Naive thymus-derived CD8-positive, alpha-beta T cell (primary cell): ENCODE data around the gene KIAA0586. TPM values are rescaled to one million over a fixed set of nuclear protein-coding genes. Genes with fewer than 3 reads are reported as not detected.
"Not testable (repeated sequence)": the region's sequence is repeated elsewhere in the genome, so short reads cannot be mapped to it uniquely, and the experiment has no call there.

Experiments used
- ATAC-seq, 2 donors: fragments of 150-1000 bp; cut with Tn5 transposase in 1 of 2; sonication (Bioruptor Pico), chemical (Tn5 transposase) in 1 of 2; 1 replicate in 1 of 2; 2 replicates in 1 of 2; pipeline ENCODE4 v1.10.0; 2021; ENCODE audit warnings: mild to moderate bottlenecking in 2 of 2, moderate library complexity in 2 of 2
- POLR2A ChIA-PET: fragments of 350-600 bp; sonication (Branson Sonifier 250); formaldehyde crosslinking; loops from one replicate; lab custom pipeline; 2021; ENCODE audit warnings: antibody characterized with exemption; lab: Charles Lee
- DNase-seq, 10 donors: peaks; one replicate each; pipeline versions ENCODE4 v3.0.0 to v3.0.0-alpha.2; 2020 to 2022
- H3K27ac Mint-ChIP-seq, 10 donors: one replicate each; pipeline ENCODE4 v1.8.0; 2020 to 2022; ENCODE audit warnings: mild to moderate bottlenecking in 10 of 10, mixed read lengths in 10 of 10, moderate library complexity in 4 of 10, inconsistent platforms in 1 of 10
- H3K27me3 Mint-ChIP-seq, 5 donors: one replicate each; pipeline ENCODE4 v1.8.0; 2021 to 2022; ENCODE audit warnings: mixed read lengths in 5 of 5
- H3K36me3 Mint-ChIP-seq, 3 donors: one replicate each; pipeline ENCODE4 v1.8.0; 2020 to 2022; ENCODE audit warnings: mixed read lengths in 3 of 3, mild to moderate bottlenecking in 2 of 3, inconsistent platforms in 1 of 3
- H3K4me1 Mint-ChIP-seq, 4 donors: one replicate each; pipeline ENCODE4 v1.8.0; 2021 to 2022; ENCODE audit warnings: mixed read lengths in 4 of 4
- H3K4me3 Mint-ChIP-seq, 10 donors: one replicate each; pipeline ENCODE4 v1.8.0; 2020 to 2022; ENCODE audit warnings: mild to moderate bottlenecking in 10 of 10, mixed read lengths in 10 of 10, moderate library complexity in 6 of 10, inconsistent platforms in 1 of 10
- H3K9me3 Mint-ChIP-seq, 9 donors: one replicate each; pipeline ENCODE4 v1.8.0; 2020 to 2022; ENCODE audit warnings: mixed read lengths in 9 of 9, mild to moderate bottlenecking in 3 of 9, inconsistent platforms in 1 of 9, moderate library complexity in 1 of 9
- polyA plus RNA-seq, 3 donors: library from polyadenylated mRNA; unstranded; fragments of 300-500 nt; fragmentation: Illumina TruSeq; gene quantifications; one replicate each; pipeline ENCODE4 v1.2.3, GENCODE V29; 2021
- total RNA-seq, 8 experiments: library from RNA in 2 of 8; stranded (reverse) in 2 of 8; gene quantifications; one replicate each; pipeline ENCODE4 v1.2.3 and lab custom pipeline; 2021 to 2026

Gene KIAA0586
- total and polyA plus RNA-seq, 5 experiments from 2014 or later, result 19.1 to 45.4 (median 30.5) TPM

GRCh38 chr14:58580035-58580434, 152.5 kb downstream of the KIAA0586 start:
- H3K27me3 Mint-ChIP-seq, POLR2A ChIA-PET, H3K27ac Mint-ChIP-seq, ATAC-seq, H3K4me1 Mint-ChIP-seq, H3K4me3 Mint-ChIP-seq, DNase-seq: not testable (repeated sequence)
- H3K36me3 Mint-ChIP-seq, result peaks cover 0 to 13% (median 0%) of the 10 kb centered on the region in 3 donors
- H3K9me3 Mint-ChIP-seq, result peaks cover 0 to 13% (median 4%) of the 10 kb centered on the region in 9 donors

DNA sequence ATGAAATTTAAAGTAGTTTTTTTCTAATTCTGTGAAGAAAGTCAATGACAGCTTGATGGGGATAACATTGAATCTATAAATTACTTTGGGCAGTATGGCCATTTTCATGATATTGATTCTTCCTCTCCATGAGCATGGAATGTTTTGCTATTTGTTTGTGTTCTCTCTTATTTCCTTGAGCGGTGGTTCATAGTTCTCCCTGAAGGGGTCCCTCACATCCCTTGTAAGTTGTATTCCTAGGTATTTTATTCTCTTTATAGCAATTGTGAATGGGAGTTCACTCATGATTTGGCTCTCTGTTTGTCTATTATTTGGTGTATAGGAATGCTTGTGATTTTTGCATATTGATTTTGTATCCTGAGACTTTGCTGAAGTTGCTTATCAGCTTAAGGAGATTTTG, 153.9 kb downstream of the KIAA0586 start:
- DNase-seq, H3K4me3 Mint-ChIP-seq, H3K4me1 Mint-ChIP-seq, H3K27ac Mint-ChIP-seq, ATAC-seq, POLR2A ChIA-PET: not testable (repeated sequence)
- H3K9me3 Mint-ChIP-seq, result peaks cover 0 to 13% (median 4%) of the 10 kb centered on the region in 9 donors
- H3K27me3 Mint-ChIP-seq, result peaks cover 1 to 19% (median 4%) of the 10 kb centered on the region in 5 donors
- peaks cover 0 to 19% (median 0%) of the 10 kb centered on the region in 3 donors for H3K36me3 Mint-ChIP-seq

- peaks cover 0 to 25% (median 0%) of the 10 kb centered on the region in 3 donors for H3K36me3 Mint-ChIP-seq
- peaks cover 4 to 28% (median 4%) of the 10 kb centered on the region in 5 donors for H3K27me3 Mint-ChIP-seq
- peaks cover 0 to 13% (median 5%) of the 10 kb centered on the region in 9 donors for H3K9me3 Mint-ChIP-seq
- H3K27ac Mint-ChIP-seq, result no peak overlapping the region
- no peak for DNase-seq
- ATAC-seq, result no peak
- H3K4me1 Mint-ChIP-seq, result peaks cover 0 to 5% (median under 1%) of the 10 kb centered on the region in 4 donors
- no peak overlapping the region for H3K4me3 Mint-ChIP-seq
- POLR2A ChIA-PET, result no interaction called here
Measured at GRCh38 chr14:58584383-58584782, 156.9 kb downstream of the KIAA0586 start.

DNA sequence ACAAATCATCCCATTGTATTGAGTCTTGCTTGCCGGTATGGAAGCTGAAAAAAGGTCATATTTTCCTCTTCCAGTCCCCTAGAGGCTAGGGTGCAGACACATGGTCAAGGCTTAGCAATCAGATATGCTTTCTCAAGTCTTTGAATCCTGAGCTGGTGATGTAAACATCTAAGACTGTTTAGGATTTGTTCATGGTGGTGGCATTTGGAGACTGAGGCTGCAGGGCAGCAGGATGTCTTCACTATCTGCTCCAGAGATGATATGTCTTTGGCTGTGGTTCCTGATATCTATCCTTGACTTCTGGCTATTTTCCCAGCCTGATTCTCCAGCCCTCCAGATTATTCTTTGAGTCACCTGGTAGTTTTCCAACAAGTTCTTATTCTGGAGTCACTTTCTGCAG, 159.8 kb downstream of the KIAA0586 start:
- POLR2A ChIA-PET, result no interaction called here
- Mint-ChIP-seq H3K4me1 (peaks cover 0 to 5% (median under 1%) of the 10 kb centered on the region in 4 donors), H3K27me3 (peaks cover 4 to 41% (median 12%) of the 10 kb centered on the region in 5 donors), H3K36me3 (peaks cover 0 to 30% (median 0%) of the 10 kb centered on the region in 3 donors), H3K27ac (no peak overlapping the region), H3K4me3 (no peak overlapping the region), H3K9me3 (peaks cover 0 to 13% (median 4%) of the 10 kb centered on the region in 9 donors)
- ATAC-seq (no peak), DNase-seq (no peak)

DNA sequence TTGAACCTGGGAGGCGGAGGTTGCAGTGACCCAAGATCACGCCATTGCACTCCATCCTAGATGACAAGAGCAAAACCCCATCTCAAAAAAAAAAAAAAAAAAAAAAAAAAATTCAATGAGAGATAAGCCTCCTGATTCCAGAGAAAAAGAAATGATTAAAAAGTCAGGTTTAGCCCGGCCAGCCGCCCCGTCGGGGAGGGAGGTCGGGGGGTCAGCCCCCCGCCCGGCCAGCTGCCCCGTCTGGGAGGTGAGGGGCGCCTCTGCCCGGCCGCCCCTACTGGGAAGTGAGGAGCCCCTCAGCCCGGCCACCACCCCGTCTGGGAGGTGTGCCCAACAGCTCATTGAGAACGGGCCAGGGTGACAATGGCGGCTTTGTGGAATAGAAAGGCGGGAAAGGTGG, 160.8 kb downstream of the KIAA0586 start:
- not testable (repeated sequence) for DNase-seq, ATAC-seq

DNA sequence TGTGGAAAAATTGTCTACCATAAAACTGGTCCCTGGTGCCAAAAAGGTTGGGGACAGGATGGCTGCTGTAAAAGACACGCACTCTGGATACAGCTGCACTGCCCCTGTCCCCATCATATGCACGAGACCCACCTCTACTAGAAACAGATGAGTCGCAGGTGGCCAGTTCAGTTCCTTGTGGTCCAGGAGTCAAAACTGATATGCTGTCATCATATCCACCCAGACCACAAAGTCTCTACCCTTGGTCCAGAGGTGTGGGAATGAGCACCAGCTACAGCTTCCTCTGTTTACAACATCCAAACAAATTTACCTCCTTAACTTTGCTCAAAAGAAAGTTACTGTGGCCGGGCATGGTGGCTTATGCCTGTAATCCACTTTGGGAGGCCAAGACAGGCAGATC, 166.5 kb downstream of the KIAA0586 start:
- Mint-ChIP-seq H3K27me3 (peaks cover 0 to 43% (median 17%) of the 10 kb centered on the region in 5 donors), H3K9me3 (peaks cover 0 to 7% (median 0%) of the 10 kb centered on the region in 9 donors), H3K27ac (no peak overlapping the region), H3K4me1 (peaks cover 9 to 25% (median 19%) of the 10 kb centered on the region in 4 donors), H3K4me3 (no peak overlapping the region), H3K36me3 (peaks cover 0 to 14% (median 0%) of the 10 kb centered on the region in 3 donors)
- ATAC-seq (no peak), DNase-seq (no peak)
- POLR2A ChIA-PET, result no interaction called here

More for the DNA sequence above, 160.8 kb downstream of the KIAA0586 start:
- H3K4me3 Mint-ChIP-seq, H3K27ac Mint-ChIP-seq, POLR2A ChIA-PET, H3K9me3 Mint-ChIP-seq, H3K4me1 Mint-ChIP-seq: not testable (repeated sequence)
- Mint-ChIP-seq H3K36me3 (peaks cover 0 to 26% (median 0%) of the 10 kb centered on the region in 3 donors), H3K27me3 (peaks cover 1 to 41% (median 14%) of the 10 kb centered on the region in 5 donors)

DNA sequence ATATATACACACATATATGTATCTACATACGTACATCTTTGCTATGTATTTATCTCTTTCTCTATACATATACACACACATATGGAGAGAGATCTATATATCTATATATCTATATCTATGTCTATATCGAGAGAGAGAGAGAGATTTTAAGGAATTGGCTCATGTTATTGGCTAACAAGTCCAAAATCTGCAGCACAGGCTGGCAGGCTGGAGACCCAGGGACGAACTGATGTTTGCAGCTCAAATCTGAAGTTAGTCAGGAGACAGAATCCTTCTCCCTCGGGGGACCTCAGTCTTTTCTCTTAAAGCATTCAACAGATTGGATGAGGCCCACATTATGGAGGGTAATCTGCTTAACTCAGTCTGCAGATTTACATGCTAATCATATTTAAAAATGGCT, 169.5 kb downstream of the KIAA0586 start:
- H3K27ac Mint-ChIP-seq, result no peak overlapping the region
- peaks cover 2 to 53% (median 24%) of the 10 kb centered on the region in 5 donors for H3K27me3 Mint-ChIP-seq
- POLR2A ChIA-PET, result no interaction called here
- peaks cover 9 to 34% (median 28%) of the 10 kb centered on the region in 4 donors for H3K4me1 Mint-ChIP-seq
- DNase-seq, result no peak
- no peaks in the 10 kb centered on the region for H3K9me3 Mint-ChIP-seq
- peaks cover 0 to 5% (median 0%) of the 10 kb centered on the region in 3 donors for H3K36me3 Mint-ChIP-seq
- no peak for ATAC-seq
- peak overlapping the region in 1 of 10 donors; percentile 32 for H3K4me3 Mint-ChIP-seq

GRCh38 chr14:58598028-58598803, 170.7 kb downstream of the KIAA0586 start:
- POLR2A ChIA-PET, result no interaction called here
- Mint-ChIP-seq H3K9me3 (no peaks in the 10 kb centered on the region), H3K36me3 (no peaks in the 10 kb centered on the region), H3K27me3 (peaks cover 5 to 54% (median 29%) of the 10 kb centered on the region in 5 donors), H3K27ac (peak overlapping the region in 3 of 10 donors; percentile 22 to 80 (median 68)), H3K4me3 (peak overlapping the region; percentile 1 to 81 (median 63)), H3K4me1 (peaks cover 8 to 34% (median 28%) of the 10 kb centered on the region in 4 donors)
- ATAC-seq, result peak; percentile 95 to 98
- peak in 7 of 10 donors; percentile 5 to 70 (median 30) for DNase-seq

- H3K27ac Mint-ChIP-seq, result peak overlapping the region in 3 of 10 donors; percentile 22 to 68 (median 48)
Measured at GRCh38 chr14:58598804-58599525, 171.4 kb downstream of the KIAA0586 start.

GRCh38 chr14:58599707-58600106, 172.2 kb downstream of the KIAA0586 start:
- no peak for ATAC-seq

More at GRCh38 chr14:58598804-58599525, 171.4 kb downstream of the KIAA0586 start:
- no peaks in the 10 kb centered on the region for H3K9me3 Mint-ChIP-seq
- no peaks in the 10 kb centered on the region for H3K36me3 Mint-ChIP-seq
- DNase-seq (no peak), ATAC-seq (peak; percentile 16 to 19)
- H3K27me3 Mint-ChIP-seq, result peaks cover 5 to 53% (median 31%) of the 10 kb centered on the region in 5 donors
- H3K4me3 Mint-ChIP-seq, result peak overlapping the region; percentile 20 to 81 (median 63)
- peaks cover 8 to 34% (median 28%) of the 10 kb centered on the region in 4 donors for H3K4me1 Mint-ChIP-seq
- POLR2A ChIA-PET, result no interaction called here

More at GRCh38 chr14:58599707-58600106, 172.2 kb downstream of the KIAA0586 start:
- H3K27ac Mint-ChIP-seq, result no peak overlapping the region
- no peaks in the 10 kb centered on the region for H3K36me3 Mint-ChIP-seq
- POLR2A ChIA-PET, result no interaction called here
- H3K4me3 Mint-ChIP-seq, result peak overlapping the region in 5 of 10 donors; percentile 0 to 68 (median 37)
- no peak for DNase-seq
- peaks cover 8 to 34% (median 28%) of the 10 kb centered on the region in 4 donors for H3K4me1 Mint-ChIP-seq
- H3K9me3 Mint-ChIP-seq, result no peaks in the 10 kb centered on the region
- H3K27me3 Mint-ChIP-seq, result peaks cover 5 to 53% (median 31%) of the 10 kb centered on the region in 5 donors
